Loucy (cell line): ENCODE measurements around the gene LCE4A.

ENCODE experiments used
- CTCF ChIP-seq: fragments of 200-600 bp; sonication (generic); conservative IDR thresholded peaks from 2 replicates; pipeline ENCODE4 v1.5.1; 2014; ENCODE audit warnings: mild to moderate bottlenecking, antibody characterized with exemption, low read length
- EZH2phosphoT487 ChIP-seq: fragments of 200-600 bp; IDR thresholded peaks from 2 replicates; pipeline ENCODE4 v1.6.1; 2018; ENCODE audit warnings: antibody characterized with exemption, mild to moderate bottlenecking, moderate library complexity, borderline replicate concordance

DNA sequence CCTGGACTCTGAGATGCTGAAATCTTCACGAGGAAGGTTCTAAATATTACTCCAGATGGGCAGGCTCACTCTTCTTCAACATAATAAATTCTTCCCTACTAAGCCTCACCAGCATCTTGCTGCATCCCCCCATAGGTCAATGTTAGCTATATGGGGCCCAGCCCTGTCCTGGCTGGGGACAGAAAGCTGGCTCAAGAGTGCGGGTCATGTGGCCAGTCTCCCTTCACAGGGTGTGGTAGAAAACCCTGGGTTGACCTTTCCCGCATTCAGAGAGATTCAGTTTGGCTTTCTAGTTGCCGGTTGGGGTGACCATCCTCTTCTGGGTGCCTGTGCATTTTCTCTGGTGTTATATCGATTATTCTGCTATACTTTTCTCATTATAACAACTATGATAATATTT, 30.0 kb downstream of the LCE4A start:
- TF ChIP-seq CTCF (no peak), EZH2phosphoT487 (no peak)
